Inflammatory macrophage treated with lipopolysaccharide for 4 hours (primary cell): ENCODE results near the gene ARL3.

ENCODE experiments used
- DNase-seq: peaks from one replicate; pipeline ENCODE4 v3.0.0-alpha.2; 2020

Gene ARL3

DNA sequence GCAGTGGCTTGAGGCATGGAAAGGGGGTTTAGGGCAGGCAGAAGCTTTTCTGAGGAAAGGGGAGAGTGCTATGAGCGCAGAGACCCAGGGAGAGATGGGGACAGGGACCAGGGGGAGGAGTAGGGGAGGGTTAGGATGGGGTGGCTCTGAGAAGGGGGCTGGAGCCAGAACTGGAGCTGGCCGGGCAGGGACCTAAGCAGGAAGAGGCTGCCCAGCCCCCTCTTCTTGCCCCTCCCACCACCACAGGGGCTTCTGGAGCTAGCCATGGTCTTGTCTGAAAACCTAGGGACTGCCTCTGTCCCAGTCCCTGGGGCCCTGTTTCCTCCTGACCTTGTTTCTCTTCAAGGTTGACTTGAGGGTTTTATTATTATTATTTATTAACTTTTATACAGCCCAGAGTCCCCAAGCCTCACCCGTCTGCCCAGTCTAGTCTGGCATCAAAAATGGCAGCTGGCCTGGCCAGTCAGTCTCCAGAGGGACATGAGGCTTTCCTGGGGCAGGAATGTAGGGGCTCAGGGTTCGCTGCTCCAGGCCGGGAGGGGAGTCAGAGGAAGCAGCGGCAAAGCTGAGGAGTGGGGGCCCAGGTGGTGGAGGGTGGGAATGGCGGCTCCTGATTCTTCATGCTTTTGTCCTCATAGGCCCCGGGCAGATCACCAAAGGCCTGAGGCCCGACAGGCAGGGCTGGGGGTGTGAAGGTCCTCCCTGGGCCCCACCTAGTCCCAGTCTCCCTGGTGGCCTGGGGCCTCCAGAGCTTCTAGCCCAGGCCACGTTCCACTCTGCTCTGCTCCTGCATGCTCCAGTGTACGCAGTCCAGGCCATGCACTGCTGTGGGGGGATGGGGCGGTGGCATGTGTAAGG lies 64.2 kb downstream of the ARL3 start:
- no peak for DNase-seq

DNA sequence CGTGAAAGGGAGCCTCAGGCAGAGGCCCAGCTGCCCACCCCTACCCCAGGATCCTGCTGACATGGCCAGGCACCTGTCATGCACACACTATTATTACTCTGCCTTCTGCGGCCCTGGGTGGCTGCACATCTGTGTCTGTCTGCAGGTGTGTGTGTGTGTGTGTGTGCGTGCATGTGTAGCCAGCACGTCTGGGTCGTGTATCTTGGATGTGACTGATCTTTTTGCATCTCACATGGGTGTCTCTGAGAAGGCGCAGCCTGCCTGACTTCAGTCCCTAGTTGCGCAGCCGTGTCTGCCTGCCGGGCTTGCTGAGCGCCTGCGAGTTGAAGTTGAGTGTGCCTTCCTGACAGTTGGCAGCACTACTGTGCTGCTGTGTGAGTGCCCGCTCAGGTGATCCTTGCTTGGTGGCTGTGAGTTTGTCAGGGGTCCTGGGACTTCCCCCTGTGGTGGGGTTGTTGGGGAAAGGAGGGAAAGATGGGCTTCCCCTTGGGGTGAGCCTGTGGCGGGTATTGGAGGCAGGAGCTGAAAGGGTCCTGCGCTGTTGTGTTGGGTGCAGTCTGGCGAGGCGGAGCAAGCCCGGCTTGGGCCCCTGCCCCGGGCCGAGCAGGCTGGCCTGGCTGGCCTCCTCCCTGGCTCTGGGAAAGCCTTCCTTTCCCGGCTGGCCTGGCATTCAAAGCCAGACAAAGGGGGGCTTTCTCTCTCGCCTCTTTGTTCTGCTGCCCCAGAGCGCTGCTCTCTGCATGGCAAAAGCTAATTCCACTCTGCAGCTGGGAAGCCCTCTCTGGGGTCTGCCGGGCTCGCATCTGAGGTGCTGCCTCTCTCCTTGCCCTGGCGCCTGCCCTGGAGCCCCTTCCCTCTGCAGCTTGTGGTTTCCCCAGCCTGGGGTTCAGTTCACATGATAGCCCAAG lies 65.1 kb downstream of the ARL3 start:
- DNase-seq = no peak

DNA sequence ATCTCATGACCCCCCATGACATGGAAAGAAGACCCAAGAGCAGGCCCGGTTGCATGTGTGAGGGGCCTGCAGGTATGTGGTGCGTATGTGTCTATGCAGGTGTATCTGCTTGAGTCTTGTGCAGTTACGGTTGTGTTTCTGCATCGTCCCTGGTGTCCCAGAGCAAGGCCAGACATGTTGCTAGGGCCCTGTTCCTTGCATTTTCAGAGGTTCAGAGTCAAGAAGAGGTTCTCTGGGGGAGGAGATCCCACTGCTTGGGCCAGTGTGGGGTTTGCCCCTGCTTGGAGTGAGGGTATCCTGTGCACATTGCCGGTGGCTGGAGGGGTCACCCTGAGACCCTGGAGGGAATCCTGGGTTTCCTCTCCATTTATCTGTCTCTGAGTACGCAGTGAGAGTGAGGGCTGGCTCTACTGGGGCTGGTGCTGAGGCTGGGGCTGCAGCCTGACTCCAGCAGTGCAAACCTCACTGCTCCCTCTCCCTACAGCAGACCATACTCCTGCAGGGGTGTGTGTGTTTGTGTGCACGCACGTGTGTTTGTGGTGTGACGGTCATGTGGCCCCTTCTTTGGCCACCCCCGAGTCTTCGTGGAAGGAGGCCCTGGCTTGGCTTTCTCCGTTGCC lies 65.8 kb downstream of the ARL3 start:
- DNase-seq = no peak

DNA sequence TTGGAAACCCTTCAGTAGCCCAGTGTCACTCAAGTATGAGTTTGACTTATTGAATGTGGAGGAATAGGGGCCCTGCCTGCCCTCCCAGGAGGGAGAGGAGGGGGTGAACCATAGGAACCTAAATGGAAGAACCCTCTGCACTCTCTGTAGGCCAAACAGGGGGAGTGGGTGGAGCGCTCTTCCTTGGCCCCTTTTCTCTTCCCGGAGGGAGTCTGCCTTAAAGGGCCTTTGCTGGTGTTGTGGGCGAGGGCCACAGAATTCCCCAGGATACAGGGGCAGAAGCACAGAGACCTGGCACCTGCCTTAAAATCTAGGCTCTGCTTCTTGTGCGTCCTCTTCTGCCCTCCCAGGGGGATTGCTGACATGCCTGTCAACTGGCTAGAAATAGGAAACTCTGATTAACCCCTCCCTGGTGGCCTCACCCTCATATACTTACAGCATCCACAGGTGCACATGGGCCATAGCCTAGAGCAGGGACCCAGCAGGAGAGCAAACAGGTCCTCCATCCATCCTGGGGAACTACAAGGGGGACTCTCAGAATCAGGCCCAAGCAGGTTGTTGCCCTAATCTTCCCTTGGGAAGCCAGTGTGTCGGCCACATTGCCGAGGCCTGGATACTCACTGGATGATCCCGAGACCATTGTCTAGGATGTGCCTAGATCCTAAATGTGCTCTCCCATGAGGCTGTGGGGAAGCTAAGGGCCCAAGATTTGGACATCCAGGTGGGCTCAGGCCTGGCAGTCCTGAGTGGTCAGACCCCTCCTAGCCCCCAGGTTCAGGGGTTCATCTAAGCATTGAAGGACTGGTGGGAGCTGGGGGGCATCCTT lies 66.5 kb downstream of the ARL3 start:
- DNase-seq = no peak

DNA sequence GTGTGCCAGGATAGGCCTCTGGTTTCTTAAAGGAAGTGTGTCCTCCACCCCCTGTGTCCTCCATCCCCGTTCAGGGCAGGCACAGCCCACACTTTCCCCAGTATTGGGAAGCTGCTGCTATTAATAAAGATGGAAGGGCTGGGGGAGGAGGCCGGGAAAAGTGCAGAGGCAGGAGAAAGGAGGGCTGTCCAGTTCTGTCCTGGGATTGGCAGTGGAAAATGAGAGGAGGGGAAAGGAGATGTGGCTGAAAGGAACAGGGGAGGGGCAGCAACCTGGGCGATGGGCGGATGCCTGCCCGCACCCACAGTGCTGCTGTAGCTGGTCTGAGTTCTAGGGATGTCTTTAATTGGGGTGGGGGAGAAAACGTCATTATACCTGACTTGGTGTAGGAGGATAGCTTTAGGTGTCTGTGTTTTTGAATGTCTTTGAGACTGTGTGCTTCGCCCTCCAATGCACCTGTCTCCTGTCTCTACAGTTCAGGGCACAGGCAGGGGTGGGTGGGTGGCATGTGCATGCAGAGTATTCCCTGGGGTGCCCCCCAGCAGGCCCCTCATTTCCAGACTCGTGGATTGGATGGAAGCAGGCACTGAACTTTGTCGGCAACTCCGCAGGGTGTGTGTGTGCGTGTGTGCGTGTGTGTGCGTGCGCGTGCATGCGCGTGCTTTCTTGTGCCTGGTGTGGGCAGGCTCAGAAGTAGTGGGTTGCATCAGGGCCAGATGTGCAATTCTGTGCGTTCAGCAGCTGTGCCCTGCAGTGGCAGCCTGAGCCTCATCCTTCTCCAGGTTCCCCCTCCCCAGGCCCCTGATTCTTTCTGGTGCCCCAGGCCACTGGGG lies 67.4 kb downstream of the ARL3 start:
- DNase-seq = peak; percentile 56

DNA sequence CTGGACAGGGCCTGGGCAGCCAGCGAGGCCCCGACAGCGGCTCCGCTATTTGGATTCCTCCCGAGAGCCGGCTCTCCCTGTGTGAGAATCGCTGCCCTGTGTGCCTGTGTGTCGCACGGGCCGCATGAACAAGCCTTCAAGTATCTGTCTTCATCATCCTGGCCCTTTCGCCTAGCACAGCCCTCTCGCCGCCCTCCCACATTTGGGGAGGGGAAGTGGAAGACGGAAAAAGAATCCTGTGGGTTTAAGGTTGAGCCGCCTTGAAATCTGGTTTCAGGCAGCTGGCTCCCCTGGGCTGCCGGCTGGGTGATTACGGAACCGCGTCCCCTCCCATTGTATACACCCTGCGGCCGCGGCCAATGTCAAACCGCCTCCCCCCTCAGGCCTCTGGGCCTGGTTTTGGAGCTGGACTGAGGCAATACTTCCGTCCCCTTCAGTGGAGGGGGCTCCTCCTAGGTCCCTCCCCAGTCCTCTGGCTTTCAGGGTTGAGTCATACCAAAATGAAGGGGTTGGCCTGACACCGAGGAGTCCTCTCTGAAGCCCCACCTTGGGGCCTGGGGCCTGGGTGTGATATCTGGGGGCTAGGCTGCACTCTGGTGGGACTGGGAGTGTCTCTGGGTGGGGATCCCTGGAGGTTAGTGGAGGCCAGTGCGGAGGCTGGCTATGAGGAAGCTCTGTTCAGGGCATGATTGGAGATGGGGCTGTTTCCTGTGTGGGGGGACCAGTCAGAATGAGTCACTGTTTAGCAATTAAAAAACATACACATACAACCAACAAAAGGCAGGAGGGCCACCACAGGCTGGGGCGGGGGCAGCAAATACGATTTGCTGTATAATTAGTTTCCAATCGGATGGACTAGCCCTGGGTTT lies 68.2 kb downstream of the ARL3 start:
- peak; percentile 97 for DNase-seq

DNA sequence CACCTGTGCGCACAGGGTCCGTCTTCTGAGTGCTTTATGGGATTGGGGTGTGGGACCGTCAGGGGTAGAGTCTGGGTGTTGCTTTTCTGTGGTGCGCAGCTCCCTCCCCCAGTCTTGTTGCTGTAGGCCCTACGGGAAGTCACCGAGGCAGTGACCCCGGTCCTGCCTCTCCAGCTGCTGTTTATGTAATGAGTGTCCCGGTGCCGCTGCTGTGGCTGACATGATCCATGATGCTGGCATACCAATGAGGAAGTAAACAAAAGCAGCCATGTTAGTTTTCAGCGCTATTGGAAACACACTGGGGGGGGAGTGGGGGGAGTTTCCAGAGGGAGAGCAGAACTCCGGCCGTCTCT lies 68.8 kb downstream of the ARL3 start:
- peak; percentile 86 for DNase-seq

DNA sequence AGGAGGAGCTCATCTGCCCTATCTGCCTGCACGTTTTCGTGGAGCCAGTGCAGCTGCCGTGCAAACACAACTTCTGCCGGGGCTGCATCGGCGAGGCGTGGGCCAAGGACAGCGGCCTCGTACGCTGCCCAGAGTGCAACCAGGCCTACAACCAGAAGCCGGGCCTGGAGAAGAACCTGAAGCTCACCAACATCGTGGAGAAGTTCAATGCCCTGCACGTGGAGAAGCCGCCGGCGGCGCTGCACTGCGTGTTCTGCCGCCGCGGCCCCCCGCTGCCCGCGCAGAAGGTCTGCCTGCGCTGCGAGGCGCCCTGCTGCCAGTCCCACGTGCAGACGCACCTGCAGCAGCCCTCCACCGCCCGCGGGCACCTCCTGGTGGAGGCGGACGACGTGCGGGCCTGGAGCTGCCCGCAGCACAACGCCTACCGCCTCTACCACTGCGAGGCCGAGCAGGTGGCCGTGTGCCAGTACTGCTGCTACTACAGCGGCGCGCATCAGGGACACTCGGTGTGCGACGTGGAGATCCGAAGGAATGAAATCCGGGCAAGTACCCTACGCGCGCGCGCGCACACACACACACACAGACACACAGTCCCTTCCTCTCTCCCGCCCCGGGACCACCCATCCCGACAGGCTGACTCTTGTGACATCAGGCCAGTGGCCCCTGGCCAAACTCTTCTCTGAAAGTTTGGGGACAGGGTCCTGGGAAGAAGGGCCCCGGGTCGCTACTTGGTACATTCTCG lies 69.4 kb downstream of the ARL3 start:
- peak; percentile 51 for DNase-seq

DNA sequence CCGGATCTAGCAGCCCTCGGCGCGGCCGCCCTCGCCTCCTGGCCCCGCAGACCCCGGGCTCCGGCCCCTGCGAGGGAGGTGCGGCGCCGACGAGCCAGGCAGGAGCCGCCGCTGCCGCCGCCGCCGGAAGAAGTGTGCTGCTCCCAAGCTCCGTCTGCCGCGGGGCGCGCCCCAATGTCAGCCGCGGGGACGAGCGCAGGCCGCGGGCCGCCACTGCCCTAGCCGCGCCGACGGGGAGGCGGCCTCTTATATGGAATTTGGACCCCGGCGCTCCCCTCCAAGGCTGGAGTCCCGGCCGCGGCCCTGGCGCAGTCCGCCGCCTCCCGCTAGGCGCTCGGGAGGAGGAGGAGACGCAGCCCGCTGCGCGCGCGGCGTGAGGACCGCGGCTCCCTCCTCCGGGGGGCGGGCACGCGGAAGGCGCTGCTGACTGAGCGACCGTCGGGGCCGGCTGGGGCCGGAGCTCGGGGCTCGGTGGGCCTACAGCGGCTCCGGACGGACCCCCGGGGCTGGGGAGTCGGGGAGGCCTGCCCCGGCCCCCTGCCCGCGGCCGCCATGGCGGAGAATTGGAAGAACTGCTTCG lies 70.0 kb downstream of the ARL3 start, which contains the start of gene TRIM8:
TSS of gene TRIM8 (plus strand) at position 414 of the 580 bp plus-strand sequence. CDS start at position 553, 139 bp downstream.
- peak; percentile 52 for DNase-seq

DNA sequence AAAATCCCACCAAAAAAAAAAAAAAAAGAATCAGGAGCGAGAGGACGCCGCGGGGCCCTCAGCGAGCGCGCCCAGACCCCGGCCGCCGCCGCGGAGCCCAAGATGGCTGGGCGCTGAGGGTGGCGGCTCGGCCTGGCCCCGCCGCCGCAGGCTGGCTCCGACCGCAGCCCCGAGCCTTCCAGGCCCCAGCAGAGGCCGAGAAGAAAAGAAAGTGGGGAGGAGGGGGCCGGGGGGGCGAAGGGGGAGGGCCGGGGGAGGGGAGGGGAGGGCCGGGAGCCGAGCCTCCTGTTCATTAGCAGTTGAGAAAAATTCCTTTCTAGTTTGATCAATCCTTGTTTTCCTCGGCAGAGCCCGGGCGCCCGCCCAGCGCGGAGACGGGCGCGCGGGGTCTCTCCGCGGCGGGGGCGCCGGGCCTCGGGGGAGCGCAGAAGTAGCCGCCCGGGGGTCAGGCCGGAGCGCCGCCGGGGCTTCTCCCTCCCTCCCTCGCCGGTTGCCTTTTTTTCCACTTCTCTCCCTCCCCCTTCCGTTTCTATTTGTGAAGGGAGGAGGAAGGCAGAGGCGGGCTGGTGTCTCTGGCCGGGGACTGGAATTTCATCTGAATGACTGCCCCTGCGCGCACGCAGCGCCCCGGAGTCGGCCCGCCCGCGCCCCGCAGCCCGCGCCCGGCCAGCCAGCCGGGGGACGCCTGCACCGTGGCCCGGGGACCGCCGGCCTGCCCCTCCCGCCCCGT lies 70.7 kb downstream of the ARL3 start:
- peak; percentile 85 for DNase-seq

DNA sequence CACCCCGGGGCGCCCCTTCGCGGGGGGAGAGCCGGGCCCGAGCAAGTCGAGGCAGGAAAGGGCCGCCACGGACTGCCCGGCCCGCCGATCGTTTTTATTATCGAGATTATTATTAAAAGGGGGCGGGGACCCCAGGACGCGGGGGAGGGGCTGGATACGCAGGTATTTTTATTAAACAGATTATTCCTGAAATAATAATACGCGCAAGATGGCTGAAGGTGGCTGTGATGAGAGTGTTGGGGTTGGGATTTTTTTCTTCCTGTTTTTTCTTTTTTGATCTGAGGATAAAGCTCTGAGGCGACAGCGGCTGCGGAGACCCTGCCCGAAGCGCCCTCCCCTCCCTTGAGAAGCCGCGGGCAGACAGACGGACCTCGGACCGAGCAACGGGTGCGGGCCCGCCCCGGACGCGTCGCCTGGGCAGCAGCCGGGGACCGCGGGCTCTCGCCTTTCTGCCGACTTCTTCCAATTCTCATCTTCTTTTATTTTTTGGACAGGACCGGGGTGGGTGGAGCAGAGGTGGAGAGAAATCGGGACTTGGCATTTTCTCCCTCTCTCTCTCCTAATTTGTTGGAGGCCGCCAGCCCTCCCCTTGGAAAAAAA lies 71.4 kb downstream of the ARL3 start:
- peak; percentile 32 for DNase-seq

DNA sequence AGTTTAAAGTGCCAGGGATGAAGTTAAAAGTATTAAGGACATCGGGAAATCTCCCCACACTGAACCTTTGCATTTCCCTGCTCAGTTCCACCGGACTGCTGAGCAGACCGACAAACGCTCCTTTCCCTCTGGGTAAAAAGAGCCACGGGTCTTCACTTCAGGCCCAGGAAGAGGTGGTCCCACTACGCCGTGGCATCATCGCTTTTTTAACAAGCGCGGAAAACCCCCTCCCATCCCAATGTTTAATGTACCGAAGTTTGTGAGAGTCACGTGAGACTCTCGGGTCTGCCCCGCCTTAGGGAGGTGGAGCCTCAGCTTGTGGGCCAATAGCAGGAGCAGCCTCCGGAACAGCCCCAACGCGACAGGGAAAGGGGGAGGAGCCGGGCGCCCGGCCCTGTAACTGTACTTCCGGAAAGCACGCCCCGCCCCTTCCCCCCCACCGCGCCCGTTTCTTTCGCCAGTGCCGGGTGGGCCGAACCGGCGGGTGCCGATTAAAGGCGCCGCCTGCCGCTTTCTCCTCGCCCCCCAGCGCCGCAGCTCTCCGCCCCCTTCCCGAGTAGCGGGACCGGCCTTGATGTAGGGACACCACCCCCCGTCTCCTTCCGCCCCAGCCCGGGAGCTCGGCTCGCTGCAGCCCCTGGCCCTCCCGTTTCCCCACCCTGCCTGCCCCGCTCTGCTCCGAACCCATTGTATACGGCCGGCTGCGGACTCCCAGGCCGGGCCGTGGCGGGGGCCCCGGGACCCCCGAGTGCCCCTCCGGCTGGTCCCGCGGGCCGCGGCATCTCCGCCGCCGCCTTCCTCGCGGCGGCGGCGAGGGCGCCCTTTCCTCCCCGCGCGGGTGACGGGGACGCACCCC lies 72.1 kb downstream of the ARL3 start:
- peak; percentile 97 for DNase-seq

DNA sequence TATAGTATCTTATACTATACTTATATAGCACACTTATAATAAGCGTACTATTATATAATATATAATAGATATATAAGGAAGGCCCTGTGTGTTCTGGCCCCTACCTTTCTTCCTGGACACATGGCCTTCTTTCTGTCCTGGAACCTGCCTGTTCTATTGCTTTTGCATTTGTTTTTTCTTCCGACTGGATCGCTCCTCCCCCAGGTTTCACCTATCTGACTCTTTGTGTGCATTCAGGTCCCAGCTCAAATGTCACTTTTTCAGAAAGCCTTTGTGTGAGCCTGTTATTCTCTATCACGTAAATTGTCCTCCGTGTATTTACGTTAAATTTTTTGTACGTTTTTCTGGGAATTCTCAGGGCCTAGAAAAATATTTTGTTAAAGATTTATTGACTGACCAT lies 72.8 kb downstream of the ARL3 start:
- DNase-seq = no peak

DNA sequence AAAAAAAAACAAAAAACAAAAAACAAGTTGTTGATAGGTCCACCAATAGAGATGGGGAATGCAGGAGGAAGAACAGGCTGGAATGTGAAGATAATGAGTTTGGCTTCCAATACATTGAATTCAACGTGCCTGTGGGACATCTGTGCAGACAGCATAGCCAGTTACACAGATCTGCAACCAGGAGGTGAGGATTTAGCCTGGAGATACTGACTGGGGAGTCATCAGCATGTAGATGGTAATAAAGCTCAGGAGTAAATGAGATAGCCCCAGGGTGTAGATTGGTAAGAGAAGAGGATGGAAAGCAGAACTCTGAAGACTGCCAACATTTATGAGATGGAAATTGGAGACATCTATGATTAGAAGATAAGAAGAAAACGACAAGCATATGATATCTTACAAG lies 74.7 kb downstream of the ARL3 start:
- DNase-seq = no peak

DNA sequence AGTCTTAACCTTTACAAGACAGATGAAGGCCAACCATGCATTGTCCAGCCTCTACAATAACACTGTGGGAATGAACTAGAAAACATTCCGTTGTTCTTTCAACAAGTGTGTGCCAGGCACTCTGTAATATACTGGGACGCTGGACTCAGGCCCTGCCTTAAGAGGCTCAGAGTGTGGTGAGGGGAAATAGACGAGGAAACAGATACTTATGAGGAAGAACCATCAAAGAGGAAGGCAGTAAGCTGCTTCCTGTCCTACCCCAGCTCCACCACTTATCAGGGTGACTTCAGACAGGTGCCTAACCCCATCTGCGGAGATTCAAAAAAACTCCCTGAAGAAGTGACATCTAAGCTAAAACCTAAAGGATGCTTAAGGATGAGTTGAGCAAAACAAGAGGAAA lies 78.8 kb downstream of the ARL3 start:
- peak; percentile 22 for DNase-seq

DNA sequence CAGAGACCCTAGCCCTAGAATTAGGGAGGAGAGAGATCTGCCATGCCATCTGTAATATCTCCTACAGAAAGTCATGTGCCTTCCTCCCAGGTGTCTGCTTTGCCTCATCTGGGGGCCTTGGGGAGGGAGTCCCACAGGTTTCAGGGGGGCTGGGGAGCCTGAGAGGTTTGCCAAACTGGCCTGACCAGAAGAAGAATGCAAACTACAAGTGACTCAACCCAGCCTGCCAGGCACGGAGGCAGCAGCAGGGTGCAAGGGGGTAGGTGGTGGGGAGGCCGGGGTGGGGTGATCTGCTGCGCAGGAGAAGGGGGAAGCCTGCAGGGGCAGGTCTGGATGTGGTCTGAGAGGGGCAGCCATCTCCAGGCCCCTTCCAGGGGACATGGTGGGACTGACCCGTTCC lies 79.5 kb downstream of the ARL3 start:
- DNase-seq = no peak

DNA sequence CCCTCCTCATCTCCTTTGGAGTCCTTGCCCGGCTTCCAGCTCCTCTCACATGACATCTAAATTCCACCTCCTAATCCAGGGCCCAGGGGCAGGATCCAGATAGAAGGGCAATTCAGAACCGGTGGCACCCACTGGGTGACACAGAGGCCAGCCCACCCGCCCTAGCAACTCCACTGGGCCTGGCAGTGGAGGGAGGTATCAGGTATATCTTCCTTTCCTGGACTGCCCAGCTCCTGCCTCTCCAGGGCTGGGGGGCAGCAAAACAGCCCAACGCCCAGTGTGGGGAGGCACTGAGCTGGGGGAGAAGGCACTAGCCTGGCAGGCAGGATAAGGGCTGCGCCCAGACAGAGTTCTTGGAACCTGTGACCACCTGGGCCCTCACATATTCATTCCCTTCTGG lies 80.3 kb downstream of the ARL3 start:
- DNase-seq = no peak
